HL-60 (cell line): ENCODE data around the gene ZBTB45.

Experiments
- DNase-seq, 2 experiments: peaks; one replicate each; pipeline ENCODE4 v3.0.0-alpha.2; 2010 to 2020; ENCODE audit warnings: low read depth in 1 of 2, low spot score in 1 of 2
- H3K27ac ChIP-seq: fragments of 250-450 bp; sonication (Bioruptor Pico); replicated peaks from 2 replicates; pipeline ENCODE4 v1.5.1; 2020; ENCODE audit warnings: mild to moderate bottlenecking, moderate library complexity
- H3K27me3 ChIP-seq: fragments of 250-450 bp; sonication (Bioruptor Pico); 2 replicates; pipeline ENCODE4 v1.5.1; 2021; ENCODE audit warnings: mild to moderate bottlenecking, moderate library complexity; ENCODE audit not compliant: insufficient read depth, poor library complexity, severe bottlenecking
- H3K4me3 ChIP-seq: replicated peaks from 2 replicates; pipeline ENCODE4 v1.5.1; 2011; ENCODE audit warnings: mild to moderate bottlenecking, control low read depth, low read length; ENCODE audit not compliant: insufficient read depth
- CTCF ChIP-seq: IDR thresholded peaks from one replicate; pipeline ENCODE4 v1.5.1; 2011; ENCODE audit warnings: low read length, control low read depth, inconsistent platforms; ENCODE audit not compliant: insufficient read depth
- GABPA ChIP-seq: IDR thresholded peaks from 2 replicates; pipeline ENCODE4 v1.6.1; 2012; ENCODE audit warnings: low read depth
- POLR2AphosphoS5 ChIP-seq: IDR thresholded peaks from 2 replicates; pipeline ENCODE4 v1.6.1; 2012; ENCODE audit warnings: low read depth
- REST ChIP-seq: IDR thresholded peaks from 2 replicates; pipeline ENCODE4 v1.6.1; 2012; ENCODE audit warnings: low read depth; ENCODE audit not compliant: insufficient replicate concordance
- SPI1 ChIP-seq: IDR thresholded peaks from 2 replicates; pipeline ENCODE4 v1.6.1; 2012; ENCODE audit warnings: low read depth, mild to moderate bottlenecking, borderline replicate concordance
- long read RNA-seq: library from polyadenylated mRNA; unstranded; transcript quantifications from one replicate; pipeline ENCODE4 v2.0.0, GENCODE V29; 2020

The ZBTB45 gene
- long read RNA-seq, partial matches to known transcripts: 0 of 1 reads
- long read RNA-seq, other reads (novel, unspliced or antisense): 1 of 1 reads

- DNase-seq: peak; percentile 96 to 97
- TF ChIP-seq REST (peak; percentile 51), SPI1 (peak; percentile 47; the same call in 1 of the 2 replicates), POLR2AphosphoS5 (peak; percentile 77), GABPA (peak; percentile 100), CTCF (peak; percentile 51)
- peak within 1 kb of the TSS; percentile 91 for H3K27ac ChIP-seq
- no peaks in the 10 kb centered on the region for H3K27me3 ChIP-seq
- peak within 1 kb of the TSS; percentile 74 for H3K4me3 ChIP-seq
Observed at GRCh38 chr19:58519355-58520256, at the start of gene ZBTB45. TSS of gene ZBTB45 (minus strand) at chr19:58519810. CDS start at chr19:58517673, 2,137 bp downstream.

- Histone ChIP-seq H3K27ac (no peak overlapping the region), H3K27me3 (no peaks in the 10 kb centered on the region), H3K4me3 (no peak overlapping the region)
- TF ChIP-seq SPI1 (no peak), REST (no peak), POLR2AphosphoS5 (no peak), GABPA (no peak), CTCF (no peak)
- no peak for DNase-seq
Observed at GRCh38 chr19:58568453-58569130, 49.0 kb upstream of the ZBTB45 start.

GRCh38 chr19:58566989-58567388 is 47.4 kb upstream of the ZBTB45 start:
- TF ChIP-seq REST (no peak), CTCF (no peak), GABPA (no peak), POLR2AphosphoS5 (no peak), SPI1 (no peak)
- no peak for DNase-seq
- H3K27ac ChIP-seq: no peak overlapping the region
- no peak overlapping the region for H3K4me3 ChIP-seq
- no peaks in the 10 kb centered on the region for H3K27me3 ChIP-seq
